HG03039 (cell line): ENCODE measurements around the gene EEFSEC.

Experiments
- ATAC-seq: cut with Tn5 transposase; IDR thresholded peaks from one replicate; pipeline ENCODE4 v1.9.1; 2021; ENCODE audit warnings: mild to moderate bottlenecking, moderate library complexity; ENCODE audit not compliant: unreplicated experiment

The EEFSEC gene

DNA sequence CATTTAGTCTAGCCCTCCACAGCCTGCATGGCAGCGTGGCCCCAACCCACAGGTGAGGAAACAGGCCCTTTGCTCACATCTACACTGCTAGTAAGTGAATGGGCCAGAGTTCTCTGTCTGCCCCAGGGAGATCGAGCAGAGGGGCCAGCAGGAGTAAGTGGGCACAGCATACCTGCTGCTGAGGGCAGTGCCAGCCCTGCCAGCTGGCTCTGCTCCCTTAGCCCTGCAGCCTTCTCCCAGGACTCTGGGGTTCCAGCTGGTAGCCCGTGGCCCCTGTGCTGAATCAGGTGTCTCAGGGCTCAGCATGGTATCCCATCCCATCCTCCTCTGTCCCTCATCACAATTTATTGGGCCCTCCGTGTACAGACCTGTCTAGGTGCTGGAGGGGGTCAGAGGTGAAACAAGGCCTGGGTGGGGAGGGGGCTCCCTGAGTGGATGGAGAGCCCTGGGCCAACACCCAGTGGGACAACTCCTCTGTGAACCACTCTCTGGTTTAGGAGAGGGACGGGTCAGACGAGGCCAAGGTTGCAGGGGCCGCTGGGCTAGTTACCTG is 211.6 kb downstream of the EEFSEC start:
- ATAC-seq = no peak

DNA sequence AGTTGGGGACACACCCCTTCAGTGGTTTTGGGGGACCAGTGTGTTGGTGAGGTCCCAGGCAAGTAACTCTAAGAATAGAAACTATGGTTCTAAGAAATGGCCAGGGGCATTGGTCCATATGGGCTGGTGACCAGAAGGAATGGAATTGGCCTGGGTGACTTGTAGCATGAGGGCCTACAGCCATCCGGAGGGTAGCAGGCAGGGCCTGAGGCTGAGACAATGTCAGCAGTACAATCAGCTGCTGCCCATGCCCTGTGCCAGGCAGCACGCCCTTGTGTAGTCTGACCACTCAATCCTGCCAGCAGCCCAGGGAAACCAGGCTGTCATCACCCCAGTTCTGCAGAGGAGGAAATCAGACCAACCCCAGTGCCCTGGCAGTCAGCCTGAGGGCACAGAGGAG is 212.9 kb downstream of the EEFSEC start:
- no peak for ATAC-seq

DNA sequence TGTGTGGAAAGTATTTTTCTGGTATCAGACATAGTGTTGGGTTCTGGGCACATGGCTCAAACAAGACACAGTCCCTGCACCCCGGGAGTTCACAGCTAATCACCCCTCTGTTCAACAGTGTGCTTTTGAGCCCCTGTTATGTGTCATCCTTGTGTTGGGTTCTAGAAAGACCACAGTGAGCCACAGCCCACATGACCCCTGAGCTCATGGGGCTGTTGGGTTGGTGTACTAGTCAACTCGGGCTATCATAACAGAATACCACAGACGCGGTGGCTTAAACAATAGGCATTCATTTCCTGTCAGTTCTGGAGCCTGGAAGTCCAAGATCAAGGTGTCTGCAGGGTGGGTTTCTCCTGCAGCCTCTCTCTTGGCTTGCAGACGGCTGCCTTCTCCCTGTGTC is 213.4 kb downstream of the EEFSEC start:
- no peak for ATAC-seq

DNA sequence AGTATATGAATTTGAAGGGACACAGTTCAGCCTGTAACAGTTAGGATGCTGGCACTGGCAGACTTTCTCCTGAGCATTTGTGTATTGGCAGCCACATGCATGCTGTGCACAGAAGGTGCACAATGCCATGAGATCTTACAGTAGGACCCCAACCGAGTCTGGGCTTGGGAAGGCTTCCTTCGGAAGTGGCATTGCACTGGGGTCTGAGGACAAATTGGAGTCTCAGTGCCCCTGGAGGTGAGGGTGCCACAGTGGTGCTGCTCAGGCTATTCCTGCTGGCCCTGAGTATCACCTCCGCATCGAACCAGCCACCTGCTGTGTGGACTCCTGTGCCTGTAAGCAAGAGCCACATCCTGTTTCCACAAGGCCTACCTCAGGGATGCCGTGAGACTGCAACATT is 213.9 kb downstream of the EEFSEC start:
- no peak for ATAC-seq

DNA sequence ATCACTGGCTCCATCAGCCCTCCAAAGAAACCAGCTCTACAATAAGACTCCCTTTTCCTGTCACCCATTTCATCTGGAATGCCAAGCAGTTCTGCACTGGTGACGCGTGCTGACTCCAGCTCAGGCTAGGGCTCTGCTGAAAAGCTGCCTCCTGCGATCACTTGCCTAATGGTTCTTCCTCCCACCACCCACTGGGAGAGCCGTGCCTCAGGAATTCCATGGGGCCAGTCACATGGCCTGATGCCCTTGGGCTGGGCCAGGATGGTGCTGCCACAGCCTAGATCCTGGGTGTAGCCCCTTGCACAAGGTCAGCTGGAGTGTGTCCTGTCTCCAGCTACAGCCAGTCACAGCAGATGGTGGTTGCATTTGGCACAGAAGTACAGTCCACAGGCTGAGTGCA is 214.5 kb downstream of the EEFSEC start:
- no peak for ATAC-seq

DNA sequence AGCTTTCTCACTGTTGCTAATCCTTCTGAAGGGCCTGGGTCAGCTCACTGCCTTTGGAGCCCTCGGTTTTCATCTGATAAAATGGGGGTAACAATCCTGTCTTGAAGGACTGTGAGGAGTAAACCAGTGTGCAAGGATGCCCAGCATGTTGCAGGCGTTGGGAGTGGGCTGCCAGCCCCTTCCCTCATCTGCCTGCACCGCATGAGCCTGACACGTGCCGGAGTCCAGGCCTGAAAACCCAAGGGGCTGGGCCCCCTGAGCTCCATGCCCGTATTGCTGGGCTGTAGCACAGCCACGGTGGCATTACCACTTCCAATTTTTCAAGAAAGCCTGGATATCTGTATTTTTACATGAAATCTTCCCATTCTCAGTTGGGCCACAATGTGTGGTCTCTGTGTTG is 215.3 kb downstream of the EEFSEC start:
- ATAC-seq = no peak

DNA sequence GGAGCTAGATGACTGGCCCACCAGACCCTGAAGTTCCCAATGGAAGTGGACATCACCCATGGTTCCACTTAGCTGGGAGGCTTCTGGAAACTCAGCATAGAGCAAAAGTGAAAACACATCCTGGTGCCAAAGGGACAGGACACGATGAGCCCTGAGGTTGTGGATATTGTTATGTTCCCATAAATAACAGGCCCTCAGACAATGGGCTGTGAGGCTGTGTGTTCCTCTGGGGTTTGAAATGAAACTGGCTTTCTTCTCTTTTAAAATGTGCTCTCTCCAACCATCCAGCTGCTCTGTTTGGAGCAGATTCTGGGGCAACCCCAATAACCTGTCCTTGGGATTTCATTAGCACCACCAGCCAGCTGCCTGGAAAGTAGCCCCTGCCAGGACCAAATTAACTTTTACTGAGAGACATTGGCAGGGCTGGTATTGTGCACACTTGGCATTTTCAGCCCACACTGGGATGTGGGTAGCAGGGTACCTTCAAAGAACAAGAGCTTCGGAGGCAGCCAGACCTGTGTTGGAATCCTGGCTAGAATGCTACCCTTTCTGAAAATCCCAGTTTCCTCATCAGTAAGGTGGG is 215.9 kb downstream of the EEFSEC start:
- no peak for ATAC-seq

DNA sequence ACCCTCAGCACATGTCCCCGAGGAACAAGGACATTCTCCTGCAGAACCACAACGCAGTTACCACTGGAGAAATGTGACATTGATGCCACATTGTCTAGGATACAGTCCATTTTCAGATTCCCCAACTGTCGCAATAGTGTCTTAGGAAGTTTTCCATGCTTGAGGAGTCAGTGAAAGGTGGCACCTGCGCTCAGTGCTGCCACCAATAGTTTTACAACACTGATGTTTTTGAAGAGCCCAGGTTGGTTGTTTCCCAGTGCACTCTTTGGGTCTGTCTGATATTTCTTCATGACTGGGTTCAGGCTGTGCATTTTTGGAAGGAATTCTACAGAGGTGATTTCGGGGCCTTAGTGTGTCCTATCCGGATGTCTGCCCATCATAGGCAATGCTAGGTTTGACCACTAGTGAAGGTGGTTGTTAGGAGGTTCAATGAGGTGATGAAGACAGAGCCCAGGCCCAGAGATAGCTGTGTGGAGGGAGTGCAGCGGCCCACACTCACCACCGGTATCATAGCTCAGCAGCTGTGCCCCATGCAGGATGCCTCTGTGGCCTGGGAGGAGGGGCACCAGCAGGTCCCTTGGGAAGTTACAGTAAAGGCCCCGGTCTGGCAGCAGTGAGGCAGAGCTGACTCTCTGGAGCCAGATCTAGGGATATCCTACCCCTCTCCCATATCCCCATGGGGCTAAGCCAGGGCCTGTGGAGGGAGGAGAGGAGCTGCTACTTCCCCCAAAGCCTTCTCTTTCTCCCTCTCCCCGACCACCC is 216.8 kb downstream of the EEFSEC start:
- ATAC-seq = no peak

DNA sequence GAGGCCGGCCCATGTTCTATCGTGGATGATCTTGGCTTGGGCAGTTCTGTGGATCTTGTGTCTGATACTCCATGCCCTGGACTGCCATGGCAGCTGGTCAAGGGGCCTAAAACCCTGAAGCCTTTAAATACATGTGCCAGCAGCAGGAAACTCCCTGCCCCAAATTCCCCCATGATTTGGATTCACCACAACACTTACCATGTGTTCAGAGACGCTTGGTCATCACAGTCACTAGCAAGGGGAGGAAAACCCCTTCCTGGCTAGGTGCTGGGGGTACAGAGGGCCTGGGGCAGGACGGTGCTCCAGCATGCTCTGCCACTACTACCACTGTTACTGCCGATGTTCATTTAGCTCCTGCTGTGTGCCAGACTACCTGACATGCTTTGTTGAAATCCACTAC is 219.0 kb downstream of the EEFSEC start:
- no peak for ATAC-seq

DNA sequence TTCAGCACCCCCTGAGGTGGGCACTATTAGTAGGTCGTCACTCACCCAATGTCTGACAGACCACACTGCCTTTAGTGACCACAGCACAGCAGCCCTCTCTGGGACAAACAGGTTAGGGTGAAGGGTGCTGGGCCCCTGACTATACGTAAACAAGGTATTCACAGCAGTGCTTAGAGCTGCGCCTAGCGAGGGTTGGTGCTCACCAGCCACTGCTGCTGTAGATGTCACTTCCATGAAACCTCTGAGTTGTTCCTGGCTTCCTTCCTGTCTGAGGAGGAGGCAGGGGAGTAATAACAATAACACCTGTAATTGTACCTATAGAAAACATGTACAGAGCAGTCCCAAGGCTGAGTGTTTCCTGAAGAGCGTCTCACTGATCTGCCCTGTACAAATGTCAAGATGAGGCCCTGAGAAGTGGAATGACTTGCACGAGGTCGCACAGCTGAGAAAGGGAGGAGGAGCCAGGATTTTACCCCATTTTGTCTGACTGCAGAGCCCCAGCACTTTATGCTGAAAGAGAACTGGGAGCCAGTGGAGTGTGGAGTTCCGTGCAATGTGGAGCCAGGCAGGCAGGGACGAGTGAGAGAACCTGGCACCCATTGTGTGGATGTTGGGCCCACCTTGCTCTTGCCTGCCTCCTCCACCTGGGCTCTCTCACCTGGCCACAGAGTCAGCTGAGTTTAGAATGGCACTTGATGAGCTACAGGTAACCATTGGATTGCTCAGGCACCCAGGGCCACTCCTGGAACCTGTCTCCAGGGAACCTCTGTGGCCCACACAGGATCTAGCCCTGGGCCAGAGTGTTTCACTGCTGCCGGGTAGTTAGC is 219.6 kb downstream of the EEFSEC start:
- ATAC-seq = no peak

DNA sequence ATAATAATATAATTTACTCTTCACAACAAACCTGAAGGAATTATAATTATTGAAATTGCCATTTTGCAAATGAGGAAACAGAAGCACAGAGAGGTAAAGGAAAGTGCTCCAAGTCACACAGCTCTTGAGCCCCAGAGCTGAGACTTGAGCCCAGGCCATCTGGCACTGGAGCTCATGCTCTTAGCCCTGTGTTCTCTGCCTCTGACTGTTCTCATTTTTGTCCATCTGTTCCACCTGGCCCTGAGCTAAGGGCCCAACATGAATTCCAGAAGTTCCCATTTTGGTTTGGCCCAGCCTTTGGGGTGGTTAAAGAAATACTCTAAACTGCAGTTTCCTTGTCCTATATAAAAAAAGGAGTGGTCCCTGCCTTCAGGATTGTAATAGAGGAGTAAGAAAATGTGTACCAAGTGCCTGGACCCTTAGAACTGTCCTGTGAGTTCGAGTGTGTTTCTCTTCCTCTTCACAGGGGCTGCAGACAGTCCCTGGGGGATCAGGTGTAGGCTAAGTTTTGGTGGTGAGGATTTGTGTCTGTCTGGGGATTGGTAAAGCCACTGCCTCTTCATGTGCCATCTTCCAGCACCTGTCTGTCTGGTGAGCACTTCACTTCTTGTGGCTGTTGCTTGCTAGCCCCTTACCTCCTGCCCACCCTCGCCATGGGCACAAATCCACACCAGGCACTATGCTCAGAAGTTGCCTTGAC is 221.6 kb downstream of the EEFSEC start:
- ATAC-seq = no peak

DNA sequence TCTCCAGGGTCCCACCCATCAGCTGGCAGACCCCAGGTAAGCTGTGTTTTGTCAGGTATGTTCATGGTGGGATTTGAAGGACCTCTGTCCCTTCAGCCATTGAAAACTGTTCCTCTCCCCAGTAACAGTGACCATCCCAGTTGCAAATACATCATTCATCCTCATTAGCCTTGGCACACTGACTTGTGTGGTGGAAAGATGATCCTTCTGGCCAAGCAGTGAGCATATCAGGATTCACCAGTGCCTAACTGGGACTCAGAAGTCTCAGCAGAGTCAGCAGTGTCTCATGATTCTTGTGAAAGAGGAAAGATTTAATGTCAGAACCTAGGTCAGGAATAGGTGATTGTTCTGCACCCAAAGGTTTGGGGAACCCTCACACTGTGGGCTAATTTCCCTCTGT is 223.2 kb downstream of the EEFSEC start:
- no peak for ATAC-seq

DNA sequence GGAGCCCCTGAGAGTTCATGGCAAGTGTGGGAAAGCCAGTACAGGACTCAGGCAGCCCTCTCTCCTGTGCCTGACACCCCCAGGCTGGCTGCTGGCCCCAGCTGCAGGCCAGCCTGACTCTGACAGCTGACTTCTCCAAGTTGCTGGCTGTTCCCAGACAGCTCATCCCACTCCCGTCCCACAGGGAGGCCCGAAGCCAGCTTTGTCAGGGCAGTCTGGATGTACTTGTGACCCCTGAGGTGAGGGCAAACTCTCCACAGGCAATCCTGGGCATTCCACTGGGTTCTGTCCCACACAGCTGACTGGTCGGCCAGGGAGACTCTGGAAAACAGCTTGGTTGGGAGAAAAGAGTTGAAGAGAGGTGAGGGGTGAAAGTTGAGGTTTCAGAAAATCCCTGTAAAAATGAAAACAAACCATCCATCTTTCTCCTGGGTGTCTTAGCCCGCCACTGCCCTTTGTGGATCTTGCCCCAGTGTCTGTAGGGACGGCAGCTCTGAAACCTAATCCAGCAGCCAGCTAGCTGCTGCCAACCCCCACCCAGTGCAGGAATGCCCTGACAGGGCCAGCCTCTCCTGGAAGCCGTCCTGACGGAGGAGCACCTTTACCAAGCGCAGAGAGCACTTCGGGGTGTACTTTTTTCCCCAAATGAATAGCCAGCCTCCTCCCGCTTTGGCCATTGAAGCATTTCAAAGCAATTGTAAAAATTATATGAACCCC is 225.5 kb downstream of the EEFSEC start:
- no peak for ATAC-seq

DNA sequence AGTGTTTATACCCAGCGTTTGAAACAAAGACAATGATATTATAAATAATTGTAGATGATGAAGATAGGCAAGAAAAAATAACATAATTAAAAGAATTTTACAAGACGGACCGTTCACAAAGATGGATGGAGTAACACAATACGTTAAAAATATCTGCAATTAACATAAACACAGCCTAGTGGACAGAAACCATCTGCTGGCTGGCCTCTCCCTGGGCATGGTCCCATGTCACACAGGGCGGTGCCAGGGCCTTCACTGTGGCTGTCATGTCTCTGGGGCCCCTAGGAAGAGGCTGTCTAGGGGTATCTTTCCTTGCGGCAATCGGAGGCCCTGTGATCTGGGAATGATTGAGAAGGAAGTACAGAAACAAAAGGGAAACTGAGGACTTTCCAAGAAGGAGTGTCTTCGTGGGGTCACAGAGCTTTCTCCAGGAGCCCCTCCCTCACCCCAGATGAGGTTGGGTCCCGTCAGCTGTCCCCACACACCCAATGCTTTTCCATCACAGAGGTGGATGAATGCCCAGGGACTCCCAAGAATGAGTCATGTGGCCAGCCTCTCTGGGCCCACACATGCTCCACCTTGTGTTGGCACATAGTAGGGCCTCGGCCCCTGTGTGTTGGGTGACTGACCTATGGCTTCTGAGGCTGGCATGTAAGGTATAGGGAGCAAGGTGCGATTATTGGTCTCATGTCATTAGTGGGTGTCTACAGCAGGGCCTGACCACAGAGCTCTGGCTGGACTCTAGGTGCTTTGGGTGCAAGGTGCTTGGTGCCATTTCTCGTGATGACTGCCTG is 226.3 kb downstream of the EEFSEC start:
- no peak for ATAC-seq

DNA sequence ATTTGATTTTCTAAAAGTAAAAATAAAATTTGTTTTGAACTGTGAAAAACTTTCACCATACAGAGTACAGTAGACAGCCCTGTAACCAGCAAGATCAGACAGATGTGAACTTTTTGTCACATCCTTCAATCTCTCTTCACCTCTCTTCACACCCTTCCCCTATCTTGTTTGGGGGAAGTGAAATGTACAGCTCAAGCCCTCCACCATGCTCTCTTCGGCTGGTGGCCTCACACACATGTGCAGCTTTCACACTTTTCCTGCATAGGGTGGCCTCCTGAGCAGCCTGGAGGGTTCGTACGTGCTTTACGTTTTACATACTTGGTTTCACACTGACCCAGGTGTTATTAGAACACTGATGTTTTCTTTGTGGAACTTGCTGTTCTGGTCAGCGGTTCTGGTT is 227.0 kb downstream of the EEFSEC start:
- no peak for ATAC-seq

DNA sequence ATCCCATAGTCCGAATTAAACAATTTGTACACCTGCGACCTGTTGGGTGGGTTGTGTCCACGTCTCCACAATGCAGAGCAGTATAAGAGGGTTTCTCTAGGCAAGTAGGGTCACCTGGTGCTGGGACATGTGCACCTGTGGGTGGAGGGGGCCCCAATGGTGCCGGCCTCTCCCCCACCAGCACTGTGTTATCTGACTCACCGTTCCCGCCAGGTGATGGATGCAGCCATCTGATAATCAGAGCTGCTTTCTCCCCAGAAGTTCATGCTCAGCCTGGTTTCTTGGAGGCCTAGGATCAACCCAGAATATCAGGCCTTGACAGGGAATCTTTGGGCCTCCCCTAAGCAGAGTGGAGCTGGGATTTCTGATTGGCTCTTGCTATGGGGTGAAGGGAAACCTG is 227.4 kb downstream of the EEFSEC start:
- ATAC-seq = no peak

DNA sequence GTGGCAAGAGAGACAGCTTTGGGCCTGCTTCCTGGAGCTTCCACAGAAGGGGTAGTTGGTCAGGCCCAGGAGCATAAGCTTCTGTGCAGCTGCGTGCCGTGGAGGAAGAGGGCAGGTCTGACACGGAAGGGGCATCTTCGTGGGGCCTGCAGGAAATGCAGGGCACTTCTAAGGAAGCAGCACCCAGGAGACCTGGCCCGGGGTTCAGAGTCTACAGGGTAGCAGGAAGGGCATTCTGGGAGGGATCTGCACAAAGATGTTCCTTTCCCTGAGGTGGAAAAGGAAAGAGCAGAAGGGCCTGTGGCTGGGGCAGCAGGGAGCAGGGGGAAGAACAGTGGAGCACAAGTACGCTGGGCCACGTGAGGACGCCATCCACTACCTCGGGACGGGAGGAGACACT is 228.3 kb downstream of the EEFSEC start:
- ATAC-seq = no peak

DNA sequence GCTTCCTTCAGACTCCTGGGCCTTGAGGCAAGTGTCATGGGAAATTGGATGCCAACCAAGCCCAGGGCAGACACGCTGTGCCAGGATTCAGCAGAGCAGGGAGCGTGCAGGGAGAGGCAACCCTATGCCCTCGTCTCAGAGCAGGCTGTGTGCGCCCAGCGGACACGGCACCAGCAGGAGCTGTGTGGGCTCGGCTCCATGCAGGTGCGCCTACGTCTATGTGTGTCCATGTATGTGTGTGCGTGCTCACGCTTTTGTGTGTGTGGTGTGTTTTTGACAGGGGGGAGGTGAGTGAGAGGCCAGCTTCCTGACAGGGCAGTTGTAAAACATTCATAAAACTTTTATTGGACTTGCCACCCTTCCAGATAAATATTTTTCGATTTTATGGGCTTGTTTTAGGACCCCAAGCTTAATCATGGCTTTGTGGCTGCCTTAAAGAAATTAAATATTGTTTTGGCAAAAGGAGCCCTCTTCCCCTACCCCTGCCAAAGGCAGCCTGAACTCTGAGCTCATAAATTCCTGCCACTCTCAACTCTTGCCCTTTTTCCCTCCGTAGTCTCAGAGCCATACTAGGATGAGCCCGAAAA is 229.0 kb downstream of the EEFSEC start:
- no peak for ATAC-seq
